Lower leg skin (tissue), 4 donors: Measurements from ENCODE around the gene ADGRG7. TPM values are rescaled to one million over a fixed set of nuclear protein-coding genes. Genes with fewer than 3 reads are reported as not detected.

Source experiments
- DNase-seq, 2 donors: peaks; one replicate each; pipeline ENCODE4 v3.0.0-alpha.2; 2019; ENCODE audit warnings: low spot score in 2 of 2
- H3K4me3 ChIP-seq: fragments of 200-600 bp; sonication (generic); 2 replicates; pipeline ENCODE4 v1.5.1; 2017; ENCODE audit warnings: mild to moderate bottlenecking, low read depth; ENCODE audit not compliant: poor library complexity, severe bottlenecking
- POLR2A ChIP-seq, 2 donors: fragments of 450-650 bp; IDR thresholded peaks; one replicate each; pipeline ENCODE4 v1.6.1; 2016 to 2017; ENCODE audit warnings: antibody characterized with exemption in 2 of 2, mild to moderate bottlenecking in 1 of 2, moderate library complexity in 1 of 2
- WGBS, 2 donors: methylation state at CpG; one replicate each; pipeline ENCODE4 v1.1.5; 2018; 5-methylcytosine and 5-hydroxymethylcytosine counted together
- intact Hi-C: fragments of 100-400 bp; cut with DNase I; formaldehyde crosslinking; loops from one replicate; pipeline ENCODE4 v1.15.0; 2023; ENCODE audit warnings: low total_unique reads
- total RNA-seq, 4 donors: library from RNA; depleted of rRNA; stranded (reverse); fragments of >200 nt; gene quantifications; one replicate each; pipeline ENCODE4 v1.1.0, GENCODE V29; 2016
- TF ChIP-seq, protein P1 (sequence below), 3 donors: fragments of 450-650 bp; IDR thresholded peaks; one replicate each; pipeline ENCODE4 v1.5.1; 2016; ENCODE audit warnings: antibody characterized with exemption in 3 of 3, mild to moderate bottlenecking in 3 of 3, moderate library complexity in 2 of 3

Gene ADGRG7
- total RNA-seq, 4 donors from 2014 or later, result not detected

DNA sequence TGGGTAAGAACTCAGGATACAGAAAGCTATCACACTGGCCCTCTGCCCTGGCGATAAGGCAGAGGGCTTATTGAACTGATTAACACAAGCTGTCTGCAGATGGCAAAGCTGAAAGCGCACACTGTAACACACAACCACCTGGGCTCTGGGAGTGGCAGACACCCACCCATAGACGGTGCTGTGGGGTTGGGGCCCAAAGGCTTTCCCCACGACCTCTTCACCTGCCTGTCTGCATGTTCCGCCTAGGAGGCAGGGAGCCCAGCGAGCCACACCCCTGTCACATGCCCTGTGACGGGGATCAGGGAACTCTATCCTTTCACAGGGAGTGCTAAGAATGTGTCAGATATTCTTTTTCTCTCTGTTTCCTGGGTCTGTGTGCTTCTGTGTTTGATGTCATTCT is 87.8 kb downstream of the ADGRG7 start:
- DNase-seq, result no peak
- intact Hi-C loops, result no loop called here
- TF ChIP-seq, protein P1, sequence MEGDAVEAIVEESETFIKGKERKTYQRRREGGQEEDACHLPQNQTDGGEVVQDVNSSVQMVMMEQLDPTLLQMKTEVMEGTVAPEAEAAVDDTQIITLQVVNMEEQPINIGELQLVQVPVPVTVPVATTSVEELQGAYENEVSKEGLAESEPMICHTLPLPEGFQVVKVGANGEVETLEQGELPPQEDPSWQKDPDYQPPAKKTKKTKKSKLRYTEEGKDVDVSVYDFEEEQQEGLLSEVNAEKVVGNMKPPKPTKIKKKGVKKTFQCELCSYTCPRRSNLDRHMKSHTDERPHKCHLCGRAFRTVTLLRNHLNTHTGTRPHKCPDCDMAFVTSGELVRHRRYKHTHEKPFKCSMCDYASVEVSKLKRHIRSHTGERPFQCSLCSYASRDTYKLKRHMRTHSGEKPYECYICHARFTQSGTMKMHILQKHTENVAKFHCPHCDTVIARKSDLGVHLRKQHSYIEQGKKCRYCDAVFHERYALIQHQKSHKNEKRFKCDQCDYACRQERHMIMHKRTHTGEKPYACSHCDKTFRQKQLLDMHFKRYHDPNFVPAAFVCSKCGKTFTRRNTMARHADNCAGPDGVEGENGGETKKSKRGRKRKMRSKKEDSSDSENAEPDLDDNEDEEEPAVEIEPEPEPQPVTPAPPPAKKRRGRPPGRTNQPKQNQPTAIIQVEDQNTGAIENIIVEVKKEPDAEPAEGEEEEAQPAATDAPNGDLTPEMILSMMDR (IDR thresholded peaks at IDR 0.05), result no peak
- no peak for TF ChIP-seq POLR2A (IDR thresholded peaks at IDR 0.05)

DNA sequence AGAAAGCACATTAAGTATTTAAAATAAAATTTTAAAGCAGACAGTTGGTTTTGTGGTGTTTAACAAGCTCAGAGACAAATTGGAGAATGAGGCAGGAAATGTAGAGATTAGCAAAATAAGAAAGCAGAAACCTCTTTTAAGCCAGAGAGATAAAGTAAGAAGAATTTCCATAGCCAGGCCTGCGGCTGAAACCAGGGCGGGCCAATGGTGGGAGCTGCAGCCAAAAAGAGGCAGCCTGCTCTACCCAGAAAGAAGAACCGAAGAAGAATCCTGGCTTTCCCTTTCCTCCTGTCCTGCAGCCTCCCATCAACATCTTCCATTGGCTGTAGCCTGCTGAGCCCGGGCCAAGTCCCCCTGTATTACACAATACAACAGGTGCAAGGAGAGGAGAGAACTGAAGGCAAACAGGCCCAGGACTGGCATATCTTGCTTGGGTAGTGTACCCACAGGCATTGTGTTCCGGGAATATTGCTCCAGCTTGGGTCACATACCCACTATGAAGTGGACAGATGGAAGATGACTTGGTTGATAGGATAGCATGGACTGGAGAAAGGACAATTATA is 88.4 kb downstream of the ADGRG7 start:
- intact Hi-C loops, result no loop called here
- no peak overlapping the region for H3K4me3 ChIP-seq
- WGBS, 2 donors, result 82 to 84% methylated on average over 5 of the region's 5 CpGs
- TF ChIP-seq POLR2A (IDR thresholded peaks at IDR 0.05), result no peak
- TF ChIP-seq, protein P1 (IDR thresholded peaks at IDR 0.05), result no peak
- no peak for DNase-seq

More for the DNA sequence above, 87.8 kb downstream of the ADGRG7 start:
- no peak overlapping the region for H3K4me3 ChIP-seq
- 71 to 78% methylated on average over 7 of the region's 7 CpGs for WGBS, 2 donors

DNA sequence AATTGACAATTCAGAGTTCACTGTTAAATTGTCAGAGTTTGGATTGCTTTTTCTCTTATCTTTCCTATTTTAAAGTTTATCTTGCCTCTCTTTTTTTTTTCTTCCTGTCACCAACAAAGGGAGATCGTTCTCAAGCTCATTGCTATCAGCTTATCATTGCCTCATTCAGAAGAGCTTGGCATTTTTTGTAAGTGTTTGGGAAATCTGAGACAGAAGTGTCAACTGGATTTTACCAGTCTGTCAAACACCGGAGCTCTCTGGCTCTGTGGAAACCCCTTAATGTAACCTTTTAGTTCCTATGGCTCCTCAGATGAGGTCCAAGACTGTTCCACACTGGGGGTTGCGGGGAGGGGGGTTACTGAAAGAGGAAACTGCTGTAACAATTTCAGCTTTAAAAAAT is 89.3 kb downstream of the ADGRG7 start:
- intact Hi-C loops, result no loop called here
- H3K4me3 ChIP-seq, result no peak overlapping the region
- TF ChIP-seq, protein P1 (IDR thresholded peaks at IDR 0.05), result no peak
- no peak for TF ChIP-seq POLR2A (IDR thresholded peaks at IDR 0.05)
- no peak for DNase-seq
- WGBS, 2 donors, result 56 to 60% methylated on average over 3 of the region's 3 CpGs

DNA sequence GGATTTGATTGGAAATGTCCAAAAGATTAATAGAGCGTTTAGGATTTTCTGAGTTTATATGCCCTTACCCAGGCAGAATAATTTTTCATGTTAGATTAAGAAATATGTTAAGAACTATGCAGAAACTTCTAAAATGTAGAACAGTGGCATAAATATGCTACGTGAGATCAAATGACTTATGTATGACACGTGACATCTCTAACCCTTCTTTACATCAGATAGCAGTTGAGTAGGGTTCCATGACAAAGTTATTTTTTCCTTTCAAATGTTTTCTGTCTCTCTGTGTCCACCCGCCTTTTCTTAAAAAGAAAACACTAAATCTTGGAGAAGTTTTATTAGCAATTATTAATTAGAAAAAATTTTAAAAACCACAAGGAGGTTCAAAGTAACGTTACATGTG is 91.3 kb downstream of the ADGRG7 start:
- H3K4me3 ChIP-seq, result no peak overlapping the region
- 85 to 91% methylated on average over 5 of the region's 5 CpGs for WGBS, 2 donors
- intact Hi-C loops, result no loop called here
- TF ChIP-seq POLR2A (IDR thresholded peaks at IDR 0.05), result no peak
- TF ChIP-seq, protein P1 (IDR thresholded peaks at IDR 0.05), result no peak
- no peak for DNase-seq

DNA sequence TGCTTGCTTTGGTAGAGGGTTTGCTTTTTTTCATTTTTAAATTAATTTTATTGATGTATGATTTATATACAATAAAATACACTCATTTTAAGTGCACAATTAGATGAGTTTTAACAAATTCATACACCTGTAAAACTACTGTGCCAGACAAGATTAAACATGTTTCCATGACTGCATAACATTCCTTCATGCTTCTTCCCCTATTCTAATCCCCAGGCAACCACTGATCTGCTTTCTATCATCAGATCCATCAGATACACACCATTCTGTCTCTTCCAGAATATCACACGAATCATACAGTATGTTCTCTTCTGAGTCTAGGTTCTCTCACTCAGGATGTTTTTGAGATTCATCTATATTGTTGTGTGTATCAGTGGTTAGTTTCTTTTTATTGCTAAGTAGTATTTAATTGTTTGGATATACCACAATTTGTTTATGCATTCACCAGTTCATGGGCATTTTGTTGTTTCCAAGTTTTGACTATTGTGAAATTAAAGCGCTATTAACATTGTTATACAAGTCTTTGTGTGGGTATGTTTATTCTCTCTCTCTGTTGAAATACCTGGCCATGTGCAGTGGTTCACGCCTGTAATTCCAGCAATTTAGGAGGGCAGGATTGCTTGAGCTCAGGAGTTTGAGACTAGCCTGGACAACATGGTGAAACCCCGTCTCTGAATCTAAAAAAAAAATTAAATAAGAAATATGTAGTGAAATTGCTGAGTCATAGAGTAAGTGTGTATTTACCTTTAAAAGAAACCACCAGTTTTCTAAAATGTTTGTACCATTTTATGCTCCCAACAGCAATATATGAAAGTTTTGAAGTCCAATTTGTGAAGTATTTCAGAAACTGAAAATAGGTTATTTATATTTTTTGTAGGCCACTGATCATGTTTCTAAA is 92.9 kb downstream of the ADGRG7 start:
- intact Hi-C loops, result no loop called here
- 65 to 67% methylated on average over 4 of the region's 4 CpGs for WGBS, 2 donors
- TF ChIP-seq, protein P1 (IDR thresholded peaks at IDR 0.05), result no peak
- TF ChIP-seq POLR2A (IDR thresholded peaks at IDR 0.05), result no peak
- no peak for DNase-seq
- H3K4me3 ChIP-seq, result no peak overlapping the region
